Measurements from ENCODE around the gene CDH13.

GRCh38 chr16:82874672-82875071 lies 247.9 kb downstream of the CDH13 start:
- TF ChIP-seq POLR2AphosphoS5 (IDR thresholded peaks at IDR 0.05; ENCODE audit: insufficient read depth, low read depth, low read length), result no peak
- TF ChIP-seq POLR2A (IDR thresholded peaks at IDR 0.05; ENCODE audit: low read depth, low read length), result no peak
- no peak for TF ChIP-seq EZH2 (IDR thresholded peaks at IDR 0.05; ENCODE audit: borderline replicate concordance, low read depth, low read length, severe bottlenecking)
- no peak for TF ChIP-seq MAX (IDR thresholded peaks at IDR 0.05; ENCODE audit: insufficient read depth, insufficient read length)
- no peak for TF ChIP-seq CTCF (IDR thresholded peaks at IDR 0.05; ENCODE audit: extremely low read depth in 1 of 2, insufficient read depth in 1 of 2, low read depth in 1 of 2, low read length in 2 of 2)
- no peak for TF ChIP-seq JUN (IDR thresholded peaks at IDR 0.05; ENCODE audit: borderline replicate concordance, insufficient read depth, insufficient read length, low read depth)
- TF ChIP-seq GATA2 (IDR thresholded peaks at IDR 0.05; ENCODE audit: insufficient read depth, insufficient read length, low read depth, low read length), result no peak

Measured in endothelial cell of umbilical vein (primary cell).